Smooth muscle cell of the coronary artery (primary cell): ENCODE measurements around the gene ZNF280D. TPM values are rescaled to one million over a fixed set of nuclear protein-coding genes. Genes with fewer than 3 reads are reported as not detected.

Experiments used
- total RNA-seq: library from RNA; depleted of rRNA; stranded (reverse); fragments of >200 nt; gene quantifications from 2 replicates; pipeline ENCODE4 v1.2.3, GENCODE V29; 2014; ENCODE audit warnings: low replicate concordance

ZNF280D gene
- total RNA-seq = 15.3 and 16.2 TPM in 2 replicates

GRCh38 chr15:56733136-56734012 lies at the start of gene ZNF280D:
ZNF280D (minus strand) TSS chr15:56733509; CDS start chr15:56707109, 26,400 bp downstream.

Other genes starting within 250 kb of the ZNF280D start
- gene TCF12, start 185.1 kb upstream of the ZNF280D start, total RNA-seq = 35.9 and 87.2 TPM in 2 replicates